Smooth muscle cell of the umbilical artery (primary cell): ENCODE results near the gene TAF1. TPM values are rescaled to one million over a fixed set of nuclear protein-coding genes. Genes with fewer than 3 reads are reported as not detected.

Source experiments
- total RNA-seq: library from RNA; depleted of rRNA; stranded (reverse); fragments of >200 nt; gene quantifications from 2 replicates; pipeline ENCODE4 v1.2.3, GENCODE V29; 2014

The TAF1 gene, protein sequence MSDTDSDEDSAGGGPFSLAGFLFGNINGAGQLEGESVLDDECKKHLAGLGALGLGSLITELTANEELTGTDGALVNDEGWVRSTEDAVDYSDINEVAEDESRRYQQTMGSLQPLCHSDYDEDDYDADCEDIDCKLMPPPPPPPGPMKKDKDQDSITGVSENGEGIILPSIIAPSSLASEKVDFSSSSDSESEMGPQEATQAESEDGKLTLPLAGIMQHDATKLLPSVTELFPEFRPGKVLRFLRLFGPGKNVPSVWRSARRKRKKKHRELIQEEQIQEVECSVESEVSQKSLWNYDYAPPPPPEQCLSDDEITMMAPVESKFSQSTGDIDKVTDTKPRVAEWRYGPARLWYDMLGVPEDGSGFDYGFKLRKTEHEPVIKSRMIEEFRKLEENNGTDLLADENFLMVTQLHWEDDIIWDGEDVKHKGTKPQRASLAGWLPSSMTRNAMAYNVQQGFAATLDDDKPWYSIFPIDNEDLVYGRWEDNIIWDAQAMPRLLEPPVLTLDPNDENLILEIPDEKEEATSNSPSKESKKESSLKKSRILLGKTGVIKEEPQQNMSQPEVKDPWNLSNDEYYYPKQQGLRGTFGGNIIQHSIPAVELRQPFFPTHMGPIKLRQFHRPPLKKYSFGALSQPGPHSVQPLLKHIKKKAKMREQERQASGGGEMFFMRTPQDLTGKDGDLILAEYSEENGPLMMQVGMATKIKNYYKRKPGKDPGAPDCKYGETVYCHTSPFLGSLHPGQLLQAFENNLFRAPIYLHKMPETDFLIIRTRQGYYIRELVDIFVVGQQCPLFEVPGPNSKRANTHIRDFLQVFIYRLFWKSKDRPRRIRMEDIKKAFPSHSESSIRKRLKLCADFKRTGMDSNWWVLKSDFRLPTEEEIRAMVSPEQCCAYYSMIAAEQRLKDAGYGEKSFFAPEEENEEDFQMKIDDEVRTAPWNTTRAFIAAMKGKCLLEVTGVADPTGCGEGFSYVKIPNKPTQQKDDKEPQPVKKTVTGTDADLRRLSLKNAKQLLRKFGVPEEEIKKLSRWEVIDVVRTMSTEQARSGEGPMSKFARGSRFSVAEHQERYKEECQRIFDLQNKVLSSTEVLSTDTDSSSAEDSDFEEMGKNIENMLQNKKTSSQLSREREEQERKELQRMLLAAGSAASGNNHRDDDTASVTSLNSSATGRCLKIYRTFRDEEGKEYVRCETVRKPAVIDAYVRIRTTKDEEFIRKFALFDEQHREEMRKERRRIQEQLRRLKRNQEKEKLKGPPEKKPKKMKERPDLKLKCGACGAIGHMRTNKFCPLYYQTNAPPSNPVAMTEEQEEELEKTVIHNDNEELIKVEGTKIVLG (N-terminal part only)
- 48.1 and 50.4 TPM in 2 replicates for total RNA-seq

DNA sequence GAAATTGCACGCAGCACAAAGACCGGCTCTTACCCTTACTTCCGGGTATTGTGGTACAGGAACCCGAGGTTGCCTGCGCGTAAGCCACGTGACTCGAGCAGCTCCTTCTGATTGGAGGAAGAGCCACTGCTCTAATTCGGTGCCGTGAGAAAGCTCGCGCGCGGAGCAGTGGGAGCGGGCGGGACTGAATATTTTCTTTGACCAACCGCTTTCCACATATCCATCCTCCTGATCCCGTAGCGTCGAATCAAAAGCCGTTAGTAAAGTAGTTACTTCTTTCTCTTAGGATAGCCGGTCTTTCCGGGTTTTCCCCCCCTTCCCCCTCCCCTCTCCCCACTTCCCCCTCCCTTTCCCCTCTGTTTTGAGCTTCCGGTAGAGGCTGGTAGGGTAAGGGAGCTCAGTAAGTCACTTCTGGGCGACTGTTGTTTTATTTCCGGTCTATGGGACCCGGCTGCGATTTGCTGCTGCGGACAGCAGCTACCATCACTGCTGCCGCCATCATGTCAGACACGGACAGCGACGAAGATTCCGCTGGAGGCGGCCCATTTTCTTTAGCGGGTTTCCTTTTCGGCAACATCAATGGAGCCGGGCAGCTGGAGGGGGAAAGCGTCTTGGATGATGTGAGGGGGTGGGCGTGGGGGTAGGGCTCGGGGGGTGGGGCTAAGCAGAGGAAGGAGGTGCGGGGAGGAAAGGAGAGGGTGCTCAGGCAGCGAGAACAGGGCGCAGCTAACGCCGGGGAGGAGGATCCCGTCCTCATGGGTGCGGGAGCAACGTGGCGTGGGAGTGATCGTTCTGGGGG lies at the start of gene TAF1:
TSS of gene TAF1 (plus strand) at position 483 of the 799 bp plus-strand sequence. CDS start at position 501, 18 bp downstream.

Other genes with a start within 250 kb of the TAF1 start
- 26.1 and 34.4 TPM in 2 replicates for gene MED12, start 247.8 kb upstream of the TAF1 start, total RNA-seq
- gene NLGN3, start 221.5 kb upstream of the TAF1 start, total RNA-seq = under 0.01 and 0.23 TPM in 2 replicates
- gene GJB1, start 143.1 kb upstream of the TAF1 start, total RNA-seq = not detected in 2 replicates
- 11.3 and 20.2 TPM in 2 replicates for gene ZMYM3, start 112.2 kb upstream of the TAF1 start, total RNA-seq
- 285 and 350 TPM in 2 replicates for gene NONO, start 82.7 kb upstream of the TAF1 start, total RNA-seq
- 4.2 and 6.0 TPM in 2 replicates for gene ITGB1BP2, start 64.6 kb upstream of the TAF1 start, total RNA-seq
- 82.3 and 95.4 TPM in 2 replicates for gene OGT, start 166.7 kb downstream of the TAF1 start, total RNA-seq
- 3.0 and 3.3 TPM in 2 replicates for gene GCNA, start 212.1 kb downstream of the TAF1 start, total RNA-seq